Stimulated activated CD4-positive, alpha-beta T cell treated with anti-CD3 and anti-CD28 coated beads, TNF-alpha, amount 100 ng/mL, for 4 hours (primary cell): ENCODE measurements around the gene ANKRD33B.
A peak's percentile ranks its signal among the peaks of the same experiment; 100 is the strongest.
"Not testable (repeated sequence)": the region's sequence is repeated elsewhere in the genome, so short reads cannot be mapped to it uniquely, and the experiment has no call there.

Source experiments
- DNase-seq, 3 experiments: peaks; one replicate each; pipeline ENCODE4 v3.0.0-alpha.2; 2020; ENCODE audit warnings: low read depth in 3 of 3

ANKRD33B gene

DNA sequence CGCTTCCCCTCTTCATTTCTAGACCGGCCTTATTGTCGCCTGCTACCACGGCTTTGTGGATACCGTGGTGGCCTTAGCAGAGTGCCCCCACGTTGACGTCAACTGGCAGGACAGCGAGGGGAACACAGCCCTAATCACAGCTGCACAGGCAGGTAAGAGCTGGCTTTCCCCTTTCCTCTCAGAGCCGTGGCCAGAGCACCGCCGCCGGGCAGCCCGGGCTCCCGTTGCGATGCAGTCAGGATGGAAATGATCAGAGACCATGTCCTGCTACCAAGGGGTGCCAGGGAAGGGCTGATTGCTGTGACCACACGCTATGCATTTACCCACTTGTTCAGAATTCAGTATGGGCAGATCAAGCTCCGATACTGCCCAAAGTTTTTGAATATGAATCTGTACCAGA, 54.4 kb downstream of the ANKRD33B start:
- no peak for DNase-seq

- no peak for DNase-seq
Observed at GRCh38 chr5:10619649-10620048, 55.8 kb downstream of the ANKRD33B start.

GRCh38 chr5:10620346-10620745, 56.5 kb downstream of the ANKRD33B start:
- DNase-seq, result no peak

- DNase-seq, result no peak
Observed at GRCh38 chr5:10621832-10622231, 58.0 kb downstream of the ANKRD33B start.

DNA sequence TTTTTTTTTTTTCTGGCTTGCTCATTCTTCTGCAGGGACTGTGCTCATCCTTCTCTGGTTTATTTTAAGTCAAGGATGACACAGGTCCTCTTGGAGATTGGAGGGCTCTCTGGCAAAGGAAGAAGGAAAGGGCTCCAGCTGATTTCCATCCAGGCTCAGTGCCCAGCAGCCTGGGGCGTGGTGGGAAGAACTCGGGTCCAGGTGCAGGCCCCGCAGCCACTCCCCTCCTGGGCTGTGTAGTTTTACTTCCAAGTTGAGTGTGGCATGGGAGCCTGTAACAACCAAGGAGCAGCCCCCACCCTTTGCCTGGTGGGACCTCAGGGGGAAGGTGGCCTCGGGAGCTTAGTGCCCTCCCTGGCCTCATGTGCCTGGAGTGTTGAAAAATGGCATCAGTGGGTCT, 58.9 kb downstream of the ANKRD33B start:
- DNase-seq, result no peak

GRCh38 chr5:10623305-10623910, 59.5 kb downstream of the ANKRD33B start:
- no peak for DNase-seq

DNA sequence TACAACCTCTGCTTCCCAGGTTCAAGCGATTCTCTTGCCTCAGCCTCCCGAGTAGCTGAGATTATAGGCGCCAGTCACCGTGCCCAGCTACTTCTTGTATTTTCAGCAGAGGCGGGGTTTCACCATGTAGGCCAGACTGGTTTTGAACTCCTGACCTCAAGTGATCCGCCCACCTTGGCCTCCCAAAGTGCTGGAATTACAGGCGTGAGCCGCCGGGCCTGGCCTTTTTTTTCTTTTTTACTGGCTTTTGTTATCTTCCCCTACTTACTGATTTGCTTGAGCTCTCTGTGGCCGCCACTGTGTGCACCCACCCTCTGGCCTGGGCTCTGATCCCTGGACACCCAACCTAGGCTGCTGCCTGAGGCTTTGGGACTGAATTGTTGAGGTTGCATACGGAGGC, 60.3 kb downstream of the ANKRD33B start:
- no peak for DNase-seq

- DNase-seq, result no peak
Observed at GRCh38 chr5:10624679-10625078, 60.8 kb downstream of the ANKRD33B start.

GRCh38 chr5:10625700-10626472, 62.0 kb downstream of the ANKRD33B start:
- no peak for DNase-seq

- no peak for DNase-seq
Observed at GRCh38 chr5:10626473-10627013, 62.7 kb downstream of the ANKRD33B start.

GRCh38 chr5:10627160-10627701, 63.4 kb downstream of the ANKRD33B start:
- DNase-seq, result no peak

DNA sequence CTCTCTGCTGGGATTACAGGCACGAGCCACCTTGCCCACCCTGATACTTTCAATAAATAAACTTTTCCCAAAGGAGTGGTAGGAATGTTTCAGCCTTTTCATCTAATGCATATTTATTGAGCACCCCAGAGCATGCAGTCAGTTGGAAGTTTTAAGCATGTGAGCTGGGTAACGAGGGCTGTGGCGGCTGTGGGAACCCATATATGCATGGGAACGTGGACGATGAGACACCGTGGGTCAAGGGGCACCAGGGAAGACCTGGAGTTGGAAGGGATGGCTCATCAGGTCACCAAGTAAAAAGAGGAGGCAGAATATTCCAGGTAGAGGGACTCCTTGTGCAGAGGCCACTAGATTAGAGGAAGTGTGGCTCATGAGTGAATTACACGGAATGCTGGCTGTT, 64.7 kb downstream of the ANKRD33B start:
- no peak for DNase-seq

- DNase-seq, result no peak
Observed at GRCh38 chr5:10629682-10630081, 65.8 kb downstream of the ANKRD33B start.

- DNase-seq, result no peak
Observed at GRCh38 chr5:10630126-10630525, 66.3 kb downstream of the ANKRD33B start.

DNA sequence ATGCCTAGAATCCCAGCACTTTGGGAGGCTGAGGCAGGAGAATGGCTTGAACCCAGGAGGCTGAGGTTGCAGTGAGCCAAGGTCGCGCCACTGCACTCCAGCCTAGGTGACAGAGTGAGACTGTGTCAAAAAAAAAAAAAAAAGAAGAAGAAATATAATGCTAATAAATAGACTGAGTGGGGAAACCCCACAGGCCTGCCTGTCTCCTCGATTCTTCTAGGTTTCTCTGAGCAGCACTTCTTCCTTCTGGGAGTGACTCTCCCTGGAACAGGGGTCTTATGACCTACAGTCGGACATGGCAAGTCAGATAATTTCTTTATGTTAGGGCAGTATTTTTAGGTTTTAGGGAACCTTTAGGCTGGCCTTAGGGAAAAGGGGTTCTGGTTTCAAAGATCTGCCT, 66.9 kb downstream of the ANKRD33B start:
- DNase-seq, result not testable (repeated sequence)

GRCh38 chr5:10631316-10631996, 67.6 kb downstream of the ANKRD33B start:
- DNase-seq, result no peak

DNA sequence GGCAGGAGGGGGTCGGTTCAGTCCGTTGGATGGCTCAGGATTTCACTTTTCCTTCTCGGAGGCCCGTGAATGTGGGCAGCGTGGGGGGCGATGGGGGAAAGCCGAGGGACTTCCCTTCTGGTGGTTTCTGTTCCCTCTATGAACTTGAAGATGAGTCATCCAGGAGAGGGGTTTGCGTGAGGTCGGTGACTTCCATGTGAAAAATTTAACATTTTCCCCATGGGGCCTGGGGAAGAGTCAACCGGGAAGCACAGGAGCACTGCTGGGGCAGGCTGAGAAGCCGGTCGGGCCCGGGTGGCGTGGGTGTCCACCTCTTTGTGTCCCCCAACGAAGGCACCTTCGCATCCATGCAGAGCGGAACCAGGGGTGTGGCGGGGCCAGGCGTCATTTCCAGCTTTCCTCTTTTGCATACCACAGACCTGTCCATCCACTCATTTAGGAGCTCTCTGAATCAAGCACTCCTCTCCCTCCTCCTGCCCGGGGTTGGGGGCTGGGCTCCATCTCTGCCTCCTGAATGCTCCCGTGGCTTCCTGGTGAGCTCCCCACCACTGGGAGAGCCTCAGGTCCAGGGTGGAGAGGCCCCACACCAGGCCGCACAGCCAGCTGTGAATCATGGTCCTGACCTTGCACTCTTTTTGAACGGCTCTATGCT, 68.4 kb downstream of the ANKRD33B start:
- DNase-seq, result peak in 1 of 3 experiments; percentile 14

GRCh38 chr5:10633271-10634049, 69.6 kb downstream of the ANKRD33B start:
- DNase-seq, result peak in 2 of 3 experiments; percentile 13 to 31

GRCh38 chr5:10634050-10634449, 70.2 kb downstream of the ANKRD33B start:
- DNase-seq, result no peak

- DNase-seq, result no peak
Observed at GRCh38 chr5:10634562-10634961, 70.7 kb downstream of the ANKRD33B start.
